ENCODE results near the gene ARSI.

- TF ChIP-seq CTCF (IDR thresholded peaks at IDR 0.05) (no peak), POLR2A (IDR thresholded peaks at IDR 0.05) (no peak)
These were observed 16.7 kb upstream of the ARSI start for GRCh38 chr5:150319484-150319790.
